ENCODE data around the gene FRMD4A.
"Not testable (repeated sequence)": the region's sequence is repeated elsewhere in the genome, so short reads cannot be mapped to it uniquely, and the experiment has no call there.

The FRMD4A gene

GRCh38 chr10:14086596-14086995 is 244.1 kb downstream of the FRMD4A start:
- DNase-seq: no peak

- DNase-seq: no peak
Measured at GRCh38 chr10:14084875-14085274, 245.8 kb downstream of the FRMD4A start.

GRCh38 chr10:14080795-14081194 is 249.9 kb downstream of the FRMD4A start:
- DNase-seq: no peak

- DNase-seq: no peak
Measured at GRCh38 chr10:14077430-14077829, 253.3 kb downstream of the FRMD4A start.

- no peak for DNase-seq
Measured at GRCh38 chr10:14074062-14074884, 256.5 kb downstream of the FRMD4A start.

GRCh38 chr10:14072541-14072940 is 258.2 kb downstream of the FRMD4A start:
- DNase-seq: no peak

- DNase-seq: no peak
Measured at GRCh38 chr10:14071956-14072355, 258.8 kb downstream of the FRMD4A start.

GRCh38 chr10:14068601-14069250 is 262.0 kb downstream of the FRMD4A start:
- DNase-seq: no peak

- not testable (repeated sequence) for DNase-seq
Measured at GRCh38 chr10:14067638-14068037, 263.1 kb downstream of the FRMD4A start.

GRCh38 chr10:14066106-14066505 is 264.6 kb downstream of the FRMD4A start:
- DNase-seq: no peak

- DNase-seq: no peak
Measured at GRCh38 chr10:14063531-14064285, 267.0 kb downstream of the FRMD4A start.

GRCh38 chr10:14062528-14063260 is 268.0 kb downstream of the FRMD4A start:
- DNase-seq: no peak

- no peak for DNase-seq
Measured at GRCh38 chr10:14060320-14061070, 270.2 kb downstream of the FRMD4A start.

- DNase-seq: no peak
Measured at GRCh38 chr10:14056610-14057332, 274.0 kb downstream of the FRMD4A start.

- DNase-seq: no peak
Measured at GRCh38 chr10:14052931-14053330, 277.8 kb downstream of the FRMD4A start.

- DNase-seq: no peak
Measured at GRCh38 chr10:14050598-14050997, 280.1 kb downstream of the FRMD4A start.

- no peak for DNase-seq
Measured at GRCh38 chr10:14048930-14049613, 281.7 kb downstream of the FRMD4A start.

GRCh38 chr10:14047431-14047830 is 283.3 kb downstream of the FRMD4A start:
- no peak for DNase-seq

GRCh38 chr10:14042051-14042450 is 288.7 kb downstream of the FRMD4A start:
- not testable (repeated sequence) for DNase-seq

- DNase-seq: no peak
Measured at GRCh38 chr10:14040787-14041631, 289.7 kb downstream of the FRMD4A start.
